ENCODE measurements around the gene PLCB1. TPM values are rescaled to one million over a fixed set of nuclear protein-coding genes. Genes with fewer than 3 reads are reported as not detected.

PLCB1 gene
- total and polyA plus RNA-seq, 2 donors (not counting 1 experiment from before 2014, with no cell fraction given): 13.4 to 23.3 TPM

GRCh38 chr20:8602389-8603116, 470.5 kb downstream of the PLCB1 start:
- peak overlapping the region; percentile 26 to 41 (median 32) for H3K4me3 ChIP-seq (replicated peaks in 1 of 4; ENCODE audit: control extremely low read depth in 1 of 4, insufficient read depth in 1 of 4, low read depth in 3 of 4, low read length in 4 of 4)

GRCh38 chr20:8608470-8608869, 476.4 kb downstream of the PLCB1 start:
- H4K20me1 ChIP-seq (ENCODE audit: control insufficient read depth, extremely low read depth, insufficient read depth, low read length): no peaks in the 10 kb centered on the region
- H3K79me2 ChIP-seq (ENCODE audit: control insufficient read depth, insufficient read depth, low read length): no peaks in the 10 kb centered on the region
- no peaks in the 10 kb centered on the region for H3K9me3 ChIP-seq (ENCODE audit: control insufficient read depth, insufficient read depth, low read depth, low read length)
- no peaks in the 10 kb centered on the region for H3K36me3 ChIP-seq (ENCODE audit: control insufficient read depth, insufficient read depth, low read length)
- H3K4me2 ChIP-seq (ENCODE audit: extremely low read depth, insufficient read depth, low read length): no peak overlapping the region
- no peaks in the 10 kb centered on the region for H3K4me1 ChIP-seq (ENCODE audit: control insufficient read depth, extremely low read depth, insufficient read depth, low read length)
- H2AFZ ChIP-seq (ENCODE audit: low read length): no peak overlapping the region
- no peaks in the 10 kb centered on the region for H3K27me3 ChIP-seq (ENCODE audit: control insufficient read depth, insufficient read depth, low read length)
- TF ChIP-seq CTCF (conservative IDR thresholded peaks at IDR 0.05 in 1 of 2, IDR thresholded peaks at IDR 0.05 in 1 of 2; ENCODE audit: low read depth in 1 of 2, low read length in 2 of 2) (no peak), EZH2 (IDR thresholded peaks at IDR 0.05; ENCODE audit: low read length, missing control alignments) (no peak)
- no peak overlapping the region for H3K9ac ChIP-seq (ENCODE audit: insufficient read depth, low read length)
- no peak for DNase-seq (ENCODE audit: low read depth in 2 of 2)
- H3K27ac ChIP-seq (ENCODE audit: insufficient read depth, low read length): no peak overlapping the region
- no peak overlapping the region for H3K4me3 ChIP-seq (replicated peaks in 1 of 4; ENCODE audit: control extremely low read depth in 1 of 4, insufficient read depth in 1 of 4, low read depth in 3 of 4, low read length in 4 of 4)

More at GRCh38 chr20:8602389-8603116, 470.5 kb downstream of the PLCB1 start:
- Histone ChIP-seq H3K27me3 (ENCODE audit: control insufficient read depth, insufficient read depth, low read length) (no peaks in the 10 kb centered on the region), H3K36me3 (ENCODE audit: control insufficient read depth, insufficient read depth, low read length) (no peaks in the 10 kb centered on the region), H3K4me2 (ENCODE audit: extremely low read depth, insufficient read depth, low read length) (peak overlapping the region; percentile 61), H3K9ac (ENCODE audit: insufficient read depth, low read length) (no peak overlapping the region), H2AFZ (ENCODE audit: low read length) (peak overlapping the region; percentile 74), H3K79me2 (ENCODE audit: control insufficient read depth, insufficient read depth, low read length) (no peaks in the 10 kb centered on the region), H3K4me1 (ENCODE audit: control insufficient read depth, extremely low read depth, insufficient read depth, low read length) (no peaks in the 10 kb centered on the region), H4K20me1 (ENCODE audit: control insufficient read depth, extremely low read depth, insufficient read depth, low read length) (no peaks in the 10 kb centered on the region), H3K9me3 (ENCODE audit: control insufficient read depth, insufficient read depth, low read depth, low read length) (no peaks in the 10 kb centered on the region), H3K27ac (ENCODE audit: insufficient read depth, low read length) (no peak overlapping the region)
- DNase-seq (ENCODE audit: low read depth in 2 of 2): peak in 1 of 2 donors; percentile 20
- TF ChIP-seq CTCF (conservative IDR thresholded peaks at IDR 0.05 in 1 of 2, IDR thresholded peaks at IDR 0.05 in 1 of 2; ENCODE audit: low read depth in 1 of 2, low read length in 2 of 2) (no peak), EZH2 (IDR thresholded peaks at IDR 0.05; ENCODE audit: low read length, missing control alignments) (no peak)

- no peak overlapping the region for H3K27ac ChIP-seq (ENCODE audit: insufficient read depth, low read length)
- no peak overlapping the region for H3K9ac ChIP-seq (ENCODE audit: insufficient read depth, low read length)
- no peak overlapping the region for H3K4me2 ChIP-seq (ENCODE audit: extremely low read depth, insufficient read depth, low read length)
- no peaks in the 10 kb centered on the region for H4K20me1 ChIP-seq (ENCODE audit: control insufficient read depth, extremely low read depth, insufficient read depth, low read length)
- H3K36me3 ChIP-seq (ENCODE audit: control insufficient read depth, insufficient read depth, low read length): no peaks in the 10 kb centered on the region
- no peaks in the 10 kb centered on the region for H3K27me3 ChIP-seq (ENCODE audit: control insufficient read depth, insufficient read depth, low read length)
- TF ChIP-seq EZH2 (IDR thresholded peaks at IDR 0.05; ENCODE audit: low read length, missing control alignments): no peak
- no peak for TF ChIP-seq CTCF (conservative IDR thresholded peaks at IDR 0.05 in 1 of 2, IDR thresholded peaks at IDR 0.05 in 1 of 2; ENCODE audit: low read depth in 1 of 2, low read length in 2 of 2)
- H3K9me3 ChIP-seq (ENCODE audit: control insufficient read depth, insufficient read depth, low read depth, low read length): no peaks in the 10 kb centered on the region
- H3K79me2 ChIP-seq (ENCODE audit: control insufficient read depth, insufficient read depth, low read length): no peaks in the 10 kb centered on the region
- no peak overlapping the region for H2AFZ ChIP-seq (ENCODE audit: low read length)
- H3K4me3 ChIP-seq (replicated peaks in 1 of 4; ENCODE audit: control extremely low read depth in 1 of 4, insufficient read depth in 1 of 4, low read depth in 3 of 4, low read length in 4 of 4): no peak overlapping the region
- H3K4me1 ChIP-seq (ENCODE audit: control insufficient read depth, extremely low read depth, insufficient read depth, low read length): no peaks in the 10 kb centered on the region
- DNase-seq (ENCODE audit: low read depth in 2 of 2): peak in 1 of 2 donors; percentile 70
Measured at GRCh38 chr20:8616792-8617191, 484.7 kb downstream of the PLCB1 start.
